Measurements from ENCODE around the gene MRPS23. TPM values are rescaled to one million over a fixed set of nuclear protein-coding genes. Genes with fewer than 3 reads are reported as not detected.
"Not testable (repeated sequence)": the region's sequence is repeated elsewhere in the genome, so short reads cannot be mapped to it uniquely, and the experiment has no call there.

MRPS23 gene
- total and polyA plus RNA-seq, 2 experiments from 2014 or later, result 33.4 to 61.1 TPM

DNA sequence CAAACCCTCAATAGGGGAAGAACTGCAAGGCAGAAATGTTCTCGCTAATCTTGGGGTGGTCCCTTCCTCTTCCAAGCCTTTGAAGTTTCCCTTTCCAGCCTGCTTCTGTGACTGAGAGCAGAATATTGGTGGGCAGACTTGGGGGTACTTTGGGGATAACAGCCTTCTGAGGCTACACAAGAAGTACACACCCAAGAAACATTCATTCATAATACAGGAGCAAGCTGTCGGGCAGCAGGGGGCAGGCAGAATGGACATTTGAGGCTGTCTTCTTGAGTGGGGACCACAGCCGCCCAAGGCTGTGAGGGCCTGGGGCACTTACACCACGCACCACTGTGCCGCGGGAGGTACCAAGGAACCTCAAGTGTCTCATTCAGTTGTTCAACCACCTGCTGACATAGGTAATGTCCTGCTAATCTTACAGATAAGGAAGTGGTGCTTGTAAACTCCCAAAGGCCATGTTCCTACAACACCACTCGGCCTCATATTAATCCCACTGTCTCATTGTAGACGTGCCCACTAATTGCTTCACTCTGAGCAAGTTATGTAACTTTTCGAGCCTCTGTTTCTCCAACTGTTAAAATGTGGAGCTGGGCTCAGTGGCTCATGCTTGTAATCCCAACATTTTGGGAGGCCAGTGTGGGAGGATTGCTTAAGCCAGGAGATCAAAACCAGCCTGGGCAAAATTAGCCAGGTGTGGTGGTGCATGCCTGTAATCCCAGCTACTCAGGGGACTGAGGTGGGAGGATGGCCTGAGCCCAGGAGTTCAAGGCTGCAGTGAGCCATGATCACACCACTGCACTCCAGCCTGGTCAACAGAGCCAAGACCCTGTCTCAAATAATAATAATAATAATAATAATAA is 2.5 kb upstream of the MRPS23 start:
- H3K9me2 ChIP-seq (ENCODE audit: insufficient read depth), result no peaks in the 10 kb centered on the region
- H3F3A ChIP-seq (ENCODE audit: insufficient read depth), result peaks cover 15% of the 10 kb centered on the region
- H3K4me1 ChIP-seq (ENCODE audit: insufficient read depth), result peaks cover 14% of the 10 kb centered on the region
- no peak overlapping the region for H3K4me2 ChIP-seq (ENCODE audit: unreplicated experiment)
- H3K9me3 ChIP-seq (ENCODE audit: low read depth), result no peaks in the 10 kb centered on the region
- no peak for DNase-seq
- no peak overlapping the region for H3K27ac ChIP-seq
- 71 to 74% methylated on average over 9 of the region's 9 CpGs for WGBS, 2 experiments (ENCODE audit: low coverage in 1 of 2, low lambda C conversion rate in 2 of 2, missing lambda C conversion rate in 2 of 2)
- H3K9ac ChIP-seq, result no peak overlapping the region
- H3K36me3 ChIP-seq (ENCODE audit: low read depth), result no peaks in the 10 kb centered on the region
- peaks cover 25% of the 10 kb centered on the region for H3K79me2 ChIP-seq (ENCODE audit: insufficient read depth)
- TF ChIP-seq EZH2 (IDR thresholded peaks at IDR 0.05; ENCODE audit: insufficient read depth, poor library complexity, severe bottlenecking) (no peak), EZH2phosphoT487 (IDR thresholded peaks at IDR 0.05; ENCODE audit: insufficient read depth, low read depth) (no peak)
- no peak overlapping the region for H2AFZ ChIP-seq
- in situ Hi-C loops (cut with MboI), result loop anchor here (5.0 kb wide), 1 partner anchor 145 kb away; no protein-coding TSS in a partner anchor
- no peak overlapping the region for H3K4me3 ChIP-seq
- H3K27me3 ChIP-seq (replicated peaks; ENCODE audit: insufficient read depth), result no peaks in the 10 kb centered on the region
- H4K20me1 ChIP-seq (ENCODE audit: insufficient read depth), result no peaks in the 10 kb centered on the region

DNA sequence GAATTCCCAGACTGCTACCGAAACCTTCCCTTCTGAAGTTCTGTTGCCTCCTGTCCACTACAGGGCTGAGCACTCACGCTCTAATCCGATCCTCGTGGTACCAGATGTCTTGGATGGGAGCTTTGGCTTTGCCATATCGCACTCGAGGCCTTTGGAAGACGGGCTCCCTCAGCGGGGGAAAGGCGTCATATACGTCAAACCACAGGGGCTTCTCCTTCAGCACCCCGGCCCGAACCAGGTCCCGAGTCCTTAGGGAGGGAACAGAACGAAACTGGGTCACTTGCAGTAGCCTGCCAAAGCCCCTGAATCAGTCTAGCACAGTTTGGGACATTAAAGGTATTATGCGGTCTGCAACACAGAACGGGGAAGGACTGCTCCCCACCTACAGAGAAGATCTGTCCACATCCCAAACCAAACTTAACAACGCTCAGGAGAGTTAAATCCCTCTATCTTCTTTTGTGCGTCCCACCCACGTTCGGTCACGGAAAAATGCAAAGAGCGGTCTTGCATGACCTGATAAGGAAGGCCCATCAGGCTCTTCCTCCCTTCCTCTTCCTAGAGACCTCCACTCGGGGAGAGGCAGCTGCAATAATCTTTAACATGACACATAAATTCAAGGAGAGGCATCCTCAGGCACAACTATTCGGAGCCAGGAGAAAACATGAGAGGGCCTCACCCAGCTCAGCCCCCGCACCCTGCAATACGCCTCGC is 526 bp downstream of the MRPS23 start:
- H3K36me3 ChIP-seq (ENCODE audit: low read depth), result peaks cover 8% of the 10 kb centered on the region; the same call in 1 of the 2 replicates
- peak overlapping the region; percentile 99 for H3K4me3 ChIP-seq
- peak overlapping the region; percentile 90 for H3K9ac ChIP-seq
- H3K79me2 ChIP-seq (ENCODE audit: insufficient read depth), result peaks cover 42% of the 10 kb centered on the region
- peaks cover 15% of the 10 kb centered on the region for H3F3A ChIP-seq (ENCODE audit: insufficient read depth)
- no peaks in the 10 kb centered on the region for H3K9me2 ChIP-seq (ENCODE audit: insufficient read depth)
- H3K27ac ChIP-seq, result peak overlapping the region; percentile 49
- TF ChIP-seq EZH2phosphoT487 (IDR thresholded peaks at IDR 0.05; ENCODE audit: insufficient read depth, low read depth) (no peak), EZH2 (IDR thresholded peaks at IDR 0.05; ENCODE audit: insufficient read depth, poor library complexity, severe bottlenecking) (no peak)
- peak; percentile 32 for DNase-seq
- H3K4me1 ChIP-seq (ENCODE audit: insufficient read depth), result peaks cover 14% of the 10 kb centered on the region
- no peaks in the 10 kb centered on the region for H3K9me3 ChIP-seq (ENCODE audit: low read depth)
- H2AFZ ChIP-seq, result peak overlapping the region; percentile 98
- in situ Hi-C loops (cut with MboI), result no loop called here
- H3K27me3 ChIP-seq (replicated peaks; ENCODE audit: insufficient read depth), result no peaks in the 10 kb centered on the region
- no peaks in the 10 kb centered on the region for H4K20me1 ChIP-seq (ENCODE audit: insufficient read depth)
- WGBS, 2 experiments (ENCODE audit: low coverage in 1 of 2, low lambda C conversion rate in 2 of 2, missing lambda C conversion rate in 2 of 2), result 10 to 12% methylated on average over 27 of the region's 27 CpGs
- H3K4me2 ChIP-seq (ENCODE audit: unreplicated experiment), result peak overlapping the region; percentile 98

DNA sequence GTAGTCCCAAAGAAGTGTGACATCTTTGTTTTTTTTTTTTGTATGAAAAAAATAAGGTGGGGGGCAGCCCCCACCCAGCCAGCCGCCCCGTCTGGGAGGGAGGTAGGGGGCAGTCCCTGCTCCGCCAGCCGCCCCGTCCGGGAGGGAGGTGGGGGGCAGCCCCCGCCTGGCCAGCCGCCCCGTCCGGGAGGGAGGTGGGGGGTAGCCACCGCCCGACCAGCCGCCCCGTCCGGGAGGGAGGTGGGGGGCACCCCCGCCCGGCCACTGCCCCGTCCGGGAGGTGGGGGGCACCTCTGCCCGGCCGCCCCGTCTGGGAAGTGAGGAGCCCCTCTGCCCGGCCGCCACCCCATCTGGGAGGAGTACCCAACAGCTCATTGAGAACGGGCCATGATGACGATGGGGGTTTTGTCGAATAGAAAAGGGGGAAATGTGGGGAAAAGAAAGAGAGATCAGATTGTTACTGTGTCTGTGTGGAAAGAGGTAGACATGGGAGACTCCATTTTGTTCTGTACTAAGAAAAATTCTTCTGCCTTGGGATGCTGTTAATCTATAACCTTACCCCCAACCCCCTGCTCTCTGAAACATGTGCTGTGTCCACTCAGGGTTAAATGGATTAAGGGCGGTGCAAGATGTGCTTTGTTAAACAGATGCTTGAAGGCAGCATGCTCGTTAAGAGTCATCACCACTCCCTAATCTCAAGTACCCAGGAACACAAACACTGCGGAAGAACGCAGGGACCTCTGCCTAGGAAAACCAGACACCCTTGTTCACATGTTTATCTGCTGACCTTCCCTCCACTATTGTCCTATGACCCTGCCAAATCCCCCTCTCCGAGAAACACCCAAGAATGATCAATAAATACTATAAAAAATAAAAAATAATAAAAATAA is 3.5 kb downstream of the MRPS23 start:
- H3F3A ChIP-seq (ENCODE audit: insufficient read depth); H3K9ac ChIP-seq; H3K4me2 ChIP-seq (ENCODE audit: unreplicated experiment); DNase-seq; H2AFZ ChIP-seq; H3K9me3 ChIP-seq (ENCODE audit: low read depth); H4K20me1 ChIP-seq (ENCODE audit: insufficient read depth); H3K27me3 ChIP-seq (replicated peaks; ENCODE audit: insufficient read depth); in situ Hi-C loops (cut with MboI); H3K4me3 ChIP-seq; H3K9me2 ChIP-seq (ENCODE audit: insufficient read depth); H3K27ac ChIP-seq: not testable (repeated sequence)
- Histone ChIP-seq H3K79me2 (ENCODE audit: insufficient read depth) (peaks cover 68% of the 10 kb centered on the region), H3K4me1 (ENCODE audit: insufficient read depth) (peaks cover 13% of the 10 kb centered on the region), H3K36me3 (ENCODE audit: low read depth) (peaks cover 12% of the 10 kb centered on the region; the same call in 1 of the 2 replicates)
- 71 to 81% methylated on average over 7 to 26 of the region's 32 CpGs for WGBS, 2 experiments (ENCODE audit: low coverage in 1 of 2, low lambda C conversion rate in 2 of 2, missing lambda C conversion rate in 2 of 2)

DNA sequence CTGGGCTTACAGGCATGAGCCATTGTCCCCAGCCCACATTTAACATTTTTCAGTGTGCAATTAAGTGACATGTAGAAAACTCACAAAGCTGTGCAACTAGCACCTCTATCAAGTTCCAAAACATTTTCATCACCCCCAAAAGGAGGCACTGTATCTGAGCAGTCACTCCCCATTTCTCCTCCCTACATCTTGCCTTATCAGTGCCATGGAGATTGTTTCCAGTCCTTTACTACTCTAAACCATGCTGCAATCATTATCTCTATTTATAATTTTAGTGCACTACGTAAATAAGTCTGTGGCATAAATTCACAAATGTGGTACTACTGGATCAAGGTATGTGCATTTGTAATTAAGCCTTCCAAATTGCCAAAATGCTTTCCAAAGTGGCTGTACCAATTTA is 7.6 kb downstream of the MRPS23 start:
- Histone ChIP-seq H3K79me2 (ENCODE audit: insufficient read depth) (peaks cover 44% of the 10 kb centered on the region), H3K4me1 (ENCODE audit: insufficient read depth) (no peaks in the 10 kb centered on the region), H3K9ac (no peak overlapping the region), H3K4me2 (ENCODE audit: unreplicated experiment) (no peak overlapping the region), H3K4me3 (no peak overlapping the region), H4K20me1 (ENCODE audit: insufficient read depth) (no peaks in the 10 kb centered on the region), H2AFZ (no peak overlapping the region), H3K36me3 (ENCODE audit: low read depth) (peaks cover 30% of the 10 kb centered on the region), H3K27ac (no peak overlapping the region), H3F3A (ENCODE audit: insufficient read depth) (no peaks in the 10 kb centered on the region), H3K9me2 (ENCODE audit: insufficient read depth) (no peaks in the 10 kb centered on the region), H3K9me3 (ENCODE audit: low read depth) (no peaks in the 10 kb centered on the region), H3K27me3 (replicated peaks; ENCODE audit: insufficient read depth) (no peaks in the 10 kb centered on the region)
- in situ Hi-C loops (cut with MboI), result no loop called here
- no peak for DNase-seq
- no peak for TF ChIP-seq EZH2phosphoT487 (IDR thresholded peaks at IDR 0.05; ENCODE audit: insufficient read depth, low read depth)
- TF ChIP-seq EZH2 (IDR thresholded peaks at IDR 0.05; ENCODE audit: insufficient read depth, poor library complexity, severe bottlenecking), result no peak
- 81 to 86% methylated on average over 1 of the region's 1 CpG for WGBS, 2 experiments (ENCODE audit: low coverage in 1 of 2, low lambda C conversion rate in 2 of 2, missing lambda C conversion rate in 2 of 2)
